ENCODE measurements around the gene CCDC134. TPM values are rescaled to one million over a fixed set of nuclear protein-coding genes. Genes with fewer than 3 reads are reported as not detected.

Gene CCDC134
- total RNA-seq, 1 donor = 8.3 TPM

DNA sequence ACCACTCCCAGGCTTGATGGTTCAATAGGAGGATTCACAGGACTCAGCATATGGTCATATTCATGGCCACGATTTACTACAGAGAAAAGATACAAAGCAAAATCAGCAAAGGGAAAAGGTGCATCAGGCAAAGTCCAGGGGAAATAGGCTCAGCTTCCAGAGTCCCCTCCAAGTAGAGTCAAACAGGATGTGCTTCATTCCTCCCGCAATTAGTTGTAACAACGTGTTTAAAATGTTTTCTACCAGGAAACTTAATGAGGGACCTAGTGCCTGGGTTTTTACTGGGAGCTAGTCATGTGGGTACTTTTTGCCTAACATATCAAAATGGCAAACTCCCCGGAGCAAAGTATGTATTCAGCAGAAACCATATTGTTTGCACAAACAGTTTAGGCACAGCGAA lies 17.5 kb downstream of the CCDC134 start:
- TF ChIP-seq, protein P1, sequence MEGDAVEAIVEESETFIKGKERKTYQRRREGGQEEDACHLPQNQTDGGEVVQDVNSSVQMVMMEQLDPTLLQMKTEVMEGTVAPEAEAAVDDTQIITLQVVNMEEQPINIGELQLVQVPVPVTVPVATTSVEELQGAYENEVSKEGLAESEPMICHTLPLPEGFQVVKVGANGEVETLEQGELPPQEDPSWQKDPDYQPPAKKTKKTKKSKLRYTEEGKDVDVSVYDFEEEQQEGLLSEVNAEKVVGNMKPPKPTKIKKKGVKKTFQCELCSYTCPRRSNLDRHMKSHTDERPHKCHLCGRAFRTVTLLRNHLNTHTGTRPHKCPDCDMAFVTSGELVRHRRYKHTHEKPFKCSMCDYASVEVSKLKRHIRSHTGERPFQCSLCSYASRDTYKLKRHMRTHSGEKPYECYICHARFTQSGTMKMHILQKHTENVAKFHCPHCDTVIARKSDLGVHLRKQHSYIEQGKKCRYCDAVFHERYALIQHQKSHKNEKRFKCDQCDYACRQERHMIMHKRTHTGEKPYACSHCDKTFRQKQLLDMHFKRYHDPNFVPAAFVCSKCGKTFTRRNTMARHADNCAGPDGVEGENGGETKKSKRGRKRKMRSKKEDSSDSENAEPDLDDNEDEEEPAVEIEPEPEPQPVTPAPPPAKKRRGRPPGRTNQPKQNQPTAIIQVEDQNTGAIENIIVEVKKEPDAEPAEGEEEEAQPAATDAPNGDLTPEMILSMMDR (IDR thresholded peaks at IDR 0.05; ENCODE audit: extremely low read depth, low read depth, low read length) = no peak
- Histone ChIP-seq H3K79me2 (ENCODE audit: insufficient read depth, low read length) (no peaks in the 10 kb centered on the region), H2AFZ (ENCODE audit: low read length) (no peak overlapping the region), H3K27ac (ENCODE audit: low read depth, low read length) (no peak overlapping the region), H3K27me3 (ENCODE audit: insufficient read depth, low read length) (no peaks in the 10 kb centered on the region), H3K4me1 (ENCODE audit: insufficient read depth, low read length) (peaks cover 3% of the 10 kb centered on the region), H3K36me3 (ENCODE audit: insufficient read depth, low read length) (peaks cover 6% of the 10 kb centered on the region), H3K4me3 (ENCODE audit: insufficient read depth, low read length) (no peak overlapping the region), H3K4me2 (ENCODE audit: insufficient read depth, low read length) (no peak overlapping the region), H4K20me1 (ENCODE audit: insufficient read depth, low read length) (no peaks in the 10 kb centered on the region), H3K9me3 (ENCODE audit: low read depth, low read length) (no peaks in the 10 kb centered on the region)
- no peak for DNase-seq (ENCODE audit: insufficient read length, low spot score, missing footprints)

DNA sequence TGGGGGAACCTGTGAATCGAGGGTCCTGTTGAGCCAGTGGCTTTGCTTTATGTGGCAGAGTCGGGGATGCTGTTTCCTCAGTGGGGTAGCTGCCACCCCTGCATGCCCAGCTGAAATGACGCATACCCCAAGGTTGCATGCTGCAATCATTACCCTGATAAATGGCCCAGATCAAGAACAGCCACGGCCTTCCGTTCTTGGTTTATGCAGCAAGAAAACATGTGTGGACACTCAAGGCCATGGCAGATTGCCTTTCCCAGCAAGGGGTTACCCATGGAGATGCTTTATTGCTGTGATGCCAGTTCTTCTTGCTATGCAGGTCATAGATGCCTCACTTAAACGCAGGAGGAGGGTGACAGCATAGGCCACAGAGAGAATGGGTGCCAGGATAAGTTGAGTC lies 18.1 kb downstream of the CCDC134 start:
- no peak overlapping the region for H3K4me2 ChIP-seq (ENCODE audit: insufficient read depth, low read length)
- no peaks in the 10 kb centered on the region for H4K20me1 ChIP-seq (ENCODE audit: insufficient read depth, low read length)
- no peak for DNase-seq (ENCODE audit: insufficient read length, low spot score, missing footprints)
- no peak overlapping the region for H3K27ac ChIP-seq (ENCODE audit: low read depth, low read length)
- H3K27me3 ChIP-seq (ENCODE audit: insufficient read depth, low read length) = no peaks in the 10 kb centered on the region
- TF ChIP-seq, protein P1 (IDR thresholded peaks at IDR 0.05; ENCODE audit: extremely low read depth, low read depth, low read length) = no peak
- H3K4me3 ChIP-seq (ENCODE audit: insufficient read depth, low read length) = no peak overlapping the region
- no peak overlapping the region for H2AFZ ChIP-seq (ENCODE audit: low read length)
- peaks cover 6% of the 10 kb centered on the region for H3K36me3 ChIP-seq (ENCODE audit: insufficient read depth, low read length)
- peaks cover 6% of the 10 kb centered on the region for H3K4me1 ChIP-seq (ENCODE audit: insufficient read depth, low read length)
- no peaks in the 10 kb centered on the region for H3K79me2 ChIP-seq (ENCODE audit: insufficient read depth, low read length)
- H3K9me3 ChIP-seq (ENCODE audit: low read depth, low read length) = no peaks in the 10 kb centered on the region

DNA sequence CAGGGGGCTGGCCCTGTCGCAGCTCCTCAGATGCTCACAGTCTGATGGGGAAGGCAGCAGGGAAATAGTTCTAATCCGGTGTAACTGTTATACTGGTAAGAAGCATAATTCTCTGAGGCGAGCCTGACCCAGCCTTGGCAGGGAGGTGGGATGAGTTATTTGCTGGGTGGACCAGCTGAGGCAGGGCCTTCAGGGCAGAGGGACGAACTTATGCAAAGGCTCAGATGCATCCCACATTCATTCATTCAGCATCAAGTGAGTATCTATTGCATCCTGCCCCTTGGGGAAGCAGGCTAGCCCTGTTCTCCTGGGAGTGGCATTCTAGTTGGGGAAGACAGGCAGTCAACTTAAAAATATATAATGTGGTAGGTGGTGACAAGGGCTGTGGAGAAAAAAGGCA lies 18.8 kb downstream of the CCDC134 start:
- H3K4me1 ChIP-seq (ENCODE audit: insufficient read depth, low read length) = peaks cover 12% of the 10 kb centered on the region
- no peak overlapping the region for H3K27ac ChIP-seq (ENCODE audit: low read depth, low read length)
- TF ChIP-seq, protein P1 (IDR thresholded peaks at IDR 0.05; ENCODE audit: extremely low read depth, low read depth, low read length) = no peak
- no peaks in the 10 kb centered on the region for H3K9me3 ChIP-seq (ENCODE audit: low read depth, low read length)
- no peak overlapping the region for H3K4me3 ChIP-seq (ENCODE audit: insufficient read depth, low read length)
- peaks cover 6% of the 10 kb centered on the region for H3K36me3 ChIP-seq (ENCODE audit: insufficient read depth, low read length)
- no peaks in the 10 kb centered on the region for H3K27me3 ChIP-seq (ENCODE audit: insufficient read depth, low read length)
- no peak overlapping the region for H3K4me2 ChIP-seq (ENCODE audit: insufficient read depth, low read length)
- H4K20me1 ChIP-seq (ENCODE audit: insufficient read depth, low read length) = no peaks in the 10 kb centered on the region
- no peak for DNase-seq (ENCODE audit: insufficient read length, low spot score, missing footprints)
- H3K79me2 ChIP-seq (ENCODE audit: insufficient read depth, low read length) = no peaks in the 10 kb centered on the region
- H2AFZ ChIP-seq (ENCODE audit: low read length) = no peak overlapping the region

DNA sequence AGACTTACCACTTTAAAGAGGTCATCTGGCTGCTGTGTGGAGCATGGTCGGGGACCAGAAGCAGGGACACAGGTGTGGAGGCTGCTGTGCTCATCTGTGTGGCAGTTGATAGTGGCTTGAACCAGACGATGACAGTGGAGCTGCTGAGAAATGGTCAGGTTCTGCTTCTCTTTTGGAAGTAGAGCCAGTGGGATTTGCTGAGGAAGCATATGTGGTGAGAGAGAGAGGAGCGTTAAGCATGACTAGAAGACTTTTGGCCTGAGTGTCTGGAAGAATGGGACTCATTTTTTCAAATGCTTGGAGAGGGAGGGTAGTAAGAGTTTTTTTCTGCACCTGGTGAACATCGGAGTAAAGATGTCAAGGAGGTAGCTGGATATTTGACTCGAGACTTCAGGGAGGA lies 20.0 kb downstream of the CCDC134 start:
- Histone ChIP-seq H3K36me3 (ENCODE audit: insufficient read depth, low read length) (peaks cover 5% of the 10 kb centered on the region), H2AFZ (ENCODE audit: low read length) (no peak overlapping the region), H3K4me2 (ENCODE audit: insufficient read depth, low read length) (no peak overlapping the region), H4K20me1 (ENCODE audit: insufficient read depth, low read length) (no peaks in the 10 kb centered on the region), H3K79me2 (ENCODE audit: insufficient read depth, low read length) (no peaks in the 10 kb centered on the region), H3K27me3 (ENCODE audit: insufficient read depth, low read length) (no peaks in the 10 kb centered on the region), H3K4me3 (ENCODE audit: insufficient read depth, low read length) (no peak overlapping the region), H3K27ac (ENCODE audit: low read depth, low read length) (no peak overlapping the region), H3K9me3 (ENCODE audit: low read depth, low read length) (no peaks in the 10 kb centered on the region), H3K4me1 (ENCODE audit: insufficient read depth, low read length) (peaks cover 21% of the 10 kb centered on the region)
- TF ChIP-seq, protein P1 (IDR thresholded peaks at IDR 0.05; ENCODE audit: extremely low read depth, low read depth, low read length) = no peak
- DNase-seq (ENCODE audit: insufficient read length, low spot score, missing footprints) = no peak

Measured in osteoblast (primary cell).